GM21423 (cell line): ENCODE results near the gene TIPIN.
A peak's percentile ranks its signal among the peaks of the same experiment; 100 is the strongest.
"Not testable (repeated sequence)": the region's sequence is repeated elsewhere in the genome, so short reads cannot be mapped to it uniquely, and the experiment has no call there.

Experiments
- ATAC-seq: cut with Tn5 transposase; IDR thresholded peaks from one replicate; pipeline ENCODE4 v1.9.1; 2021; ENCODE audit warnings: mild to moderate bottlenecking, moderate library complexity; ENCODE audit not compliant: unreplicated experiment

The TIPIN gene

GRCh38 chr15:66386204-66387123 lies 30.0 kb upstream of the TIPIN start, which contains the start of gene MAP2K1:
Gene MAP2K1 (plus strand): TSS chr15:66386912. CDS start chr15:66387348, 436 bp downstream.
- ATAC-seq = peak; percentile 82

GRCh38 chr15:66381376-66381775 lies 24.9 kb upstream of the TIPIN start:
- not testable (repeated sequence) for ATAC-seq

DNA sequence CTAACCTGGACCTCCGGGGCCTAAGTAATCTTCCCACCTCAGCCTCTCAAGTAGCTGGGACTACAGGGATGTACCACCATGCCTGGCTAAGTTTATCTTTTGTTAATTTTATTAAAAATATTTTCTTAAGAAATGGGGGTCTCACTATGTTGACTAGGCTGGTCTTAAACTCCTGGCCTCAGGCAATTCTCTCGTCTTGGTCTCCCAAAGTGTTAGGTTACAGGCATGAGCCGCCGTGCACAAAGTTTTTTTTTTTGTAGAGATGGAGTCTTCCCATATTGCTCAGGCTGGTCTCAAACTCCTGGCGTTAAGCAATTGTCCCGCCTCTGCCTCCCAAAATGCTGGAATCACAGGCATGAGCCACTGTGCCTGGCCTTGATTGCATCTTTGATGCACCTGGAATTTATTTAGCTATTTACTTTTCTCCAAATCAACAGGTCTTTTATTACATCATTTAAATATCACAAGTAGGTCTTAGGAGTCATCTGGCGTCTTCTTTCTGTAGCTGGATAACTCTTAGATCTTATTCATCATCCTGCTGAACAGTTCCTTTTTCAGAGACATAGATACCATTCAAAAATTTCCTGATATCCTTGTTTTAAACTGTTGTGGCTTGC lies 22.4 kb upstream of the TIPIN start:
- no peak for ATAC-seq

DNA sequence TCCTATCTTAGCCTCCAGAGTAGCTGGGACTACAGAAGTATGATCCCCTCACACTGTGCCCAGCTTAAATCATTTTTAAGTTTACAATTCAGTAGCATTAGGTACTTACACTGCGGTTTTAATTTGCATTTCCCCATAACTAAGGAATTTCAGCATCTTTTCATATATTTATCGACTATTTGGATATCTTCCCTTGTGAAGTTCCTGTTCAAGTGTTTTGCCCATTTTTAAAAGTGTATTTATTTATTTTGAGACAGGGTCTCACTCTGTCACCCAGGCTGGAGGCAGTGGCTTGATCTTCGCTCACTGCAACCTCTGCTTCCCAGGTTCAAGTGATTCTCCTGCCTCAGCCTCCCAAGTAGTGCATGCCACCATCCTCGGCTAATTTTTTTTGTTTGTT lies 17.7 kb upstream of the TIPIN start:
- ATAC-seq = no peak

DNA sequence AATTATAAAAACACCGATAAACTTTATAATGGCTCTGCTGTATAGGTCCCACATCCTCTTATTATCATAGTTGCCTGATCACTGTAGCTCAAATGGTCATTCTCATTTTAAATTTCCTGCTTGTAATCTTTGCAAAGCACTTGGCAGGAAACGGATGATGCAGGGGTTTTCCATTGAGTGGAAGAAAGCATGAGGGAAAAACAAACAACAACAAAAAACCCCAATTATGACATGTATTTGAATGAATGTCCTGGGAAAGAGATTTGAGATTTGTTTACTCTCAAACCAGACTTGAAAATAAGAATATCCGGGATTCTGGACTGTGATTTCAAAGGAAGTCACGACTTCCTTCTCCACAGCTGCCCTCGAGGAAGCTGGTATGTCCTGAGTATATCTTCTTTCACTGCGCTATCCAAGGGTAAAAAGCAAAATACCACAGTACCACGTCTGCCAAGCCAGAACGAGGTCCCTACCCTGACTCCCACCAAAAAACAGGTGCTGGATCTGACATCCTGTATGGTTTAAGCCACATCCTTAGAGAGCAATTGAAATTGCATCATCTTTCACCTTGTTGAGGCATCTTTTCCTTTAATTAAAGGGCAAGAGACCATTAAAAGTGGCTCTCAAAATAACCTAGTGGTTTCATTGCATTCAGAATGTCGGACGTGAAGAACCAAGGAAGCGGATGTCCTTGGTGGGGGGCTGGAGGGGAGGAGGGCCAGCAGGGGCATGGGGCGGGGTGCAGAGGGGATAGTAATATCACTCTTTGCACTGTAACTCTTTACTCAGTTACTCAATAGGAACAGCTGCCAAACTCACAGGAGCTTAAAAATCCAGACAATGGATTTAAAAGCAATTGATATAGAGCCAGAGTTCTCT lies 13.5 kb upstream of the TIPIN start:
- ATAC-seq = no peak

- ATAC-seq = no peak
Measured at GRCh38 chr15:66364944-66365528, 8.6 kb upstream of the TIPIN start.

- no peak for ATAC-seq
Measured at GRCh38 chr15:66362776-66363175, 6.3 kb upstream of the TIPIN start.

DNA sequence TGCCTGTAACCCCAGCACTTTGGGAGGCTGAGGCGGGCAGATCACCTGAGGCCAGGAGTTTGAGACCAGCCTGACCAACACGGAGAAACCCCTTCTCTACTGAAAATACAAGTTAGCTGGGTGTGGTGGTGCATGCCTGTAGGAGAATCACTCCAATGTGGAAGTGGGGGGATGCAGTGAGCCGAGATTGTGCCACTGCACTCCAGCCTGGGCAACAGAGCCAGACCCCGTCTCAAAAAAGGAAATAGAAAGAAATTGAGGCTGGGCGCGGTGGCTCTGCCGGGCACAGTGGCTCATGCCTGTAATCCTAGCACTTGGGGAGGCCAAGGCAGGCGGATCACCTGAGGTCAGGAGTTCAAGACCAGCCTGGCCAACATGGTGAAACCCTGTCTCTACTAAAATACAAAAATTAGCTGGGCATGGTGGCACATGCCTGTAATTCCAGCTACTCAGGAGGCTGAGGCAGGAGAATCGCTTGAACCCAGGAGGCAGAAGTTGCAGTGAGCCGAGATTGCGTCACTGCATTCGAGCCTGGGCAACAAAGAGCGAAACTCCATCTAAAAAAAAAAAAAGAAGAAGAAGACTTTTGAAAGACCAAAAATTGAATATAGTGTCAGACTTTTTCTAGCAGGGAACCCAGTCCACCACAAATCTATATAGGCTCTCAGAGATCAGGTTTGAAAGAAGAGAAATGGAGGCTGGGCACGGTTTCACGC lies 5.4 kb upstream of the TIPIN start:
- ATAC-seq = not testable (repeated sequence)

DNA sequence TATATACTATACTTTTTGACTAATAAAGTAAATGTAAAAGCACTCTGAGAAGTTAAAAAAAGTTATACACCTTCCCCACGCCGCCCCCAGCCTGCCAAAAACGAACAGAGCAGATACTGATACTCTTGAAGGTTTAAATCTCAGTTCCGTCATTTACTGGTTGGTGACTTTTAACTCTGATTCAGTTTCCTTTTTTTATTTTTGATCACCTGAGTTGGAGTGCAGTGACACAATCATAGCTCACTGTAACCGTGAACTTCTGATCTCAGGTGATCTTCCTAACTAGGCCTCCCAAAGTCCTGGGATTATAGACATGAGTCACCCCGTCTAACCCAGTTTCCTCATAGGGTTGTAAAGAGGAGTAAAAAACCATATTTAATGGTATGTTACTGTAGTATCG lies 3.3 kb upstream of the TIPIN start:
- ATAC-seq = no peak

DNA sequence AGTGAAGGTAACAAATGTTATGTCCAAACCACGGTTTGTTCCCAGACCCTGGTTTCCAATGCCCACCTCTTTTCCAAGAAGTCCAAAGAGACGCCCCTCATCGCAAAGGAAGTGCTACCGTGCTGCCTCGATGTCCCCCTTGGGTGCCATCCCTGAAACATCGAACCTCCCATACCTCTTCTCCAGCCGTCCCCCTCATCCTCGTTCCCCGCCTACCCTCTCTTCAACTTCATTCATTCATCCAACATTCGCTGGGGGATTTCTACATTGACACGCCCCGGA lies 467 bp downstream of the TIPIN start:
- ATAC-seq = peak; percentile 17

- not testable (repeated sequence) for ATAC-seq
Measured at GRCh38 chr15:66348530-66348929, 8.0 kb downstream of the TIPIN start.

GRCh38 chr15:66328771-66329170 lies 27.7 kb downstream of the TIPIN start:
- no peak for ATAC-seq

DNA sequence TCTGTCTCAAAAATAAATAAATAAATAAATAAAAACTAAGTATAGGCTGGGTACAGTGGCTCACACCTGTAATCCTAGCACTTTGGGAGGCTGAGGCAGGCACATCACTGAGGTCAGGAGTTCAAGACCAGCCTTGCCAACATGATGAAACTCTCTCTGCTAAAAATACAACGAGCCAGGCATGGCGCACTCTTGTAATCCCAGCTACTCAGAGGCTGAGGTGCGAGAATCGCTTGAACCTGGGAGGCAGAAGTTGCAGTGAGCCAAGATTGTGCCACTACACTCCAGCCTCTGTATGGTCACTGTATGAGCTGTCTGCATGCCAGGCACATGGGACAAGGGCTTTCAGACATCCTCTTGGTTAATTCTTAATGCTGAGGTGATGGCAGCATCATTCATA lies 28.7 kb downstream of the TIPIN start:
- ATAC-seq = no peak

DNA sequence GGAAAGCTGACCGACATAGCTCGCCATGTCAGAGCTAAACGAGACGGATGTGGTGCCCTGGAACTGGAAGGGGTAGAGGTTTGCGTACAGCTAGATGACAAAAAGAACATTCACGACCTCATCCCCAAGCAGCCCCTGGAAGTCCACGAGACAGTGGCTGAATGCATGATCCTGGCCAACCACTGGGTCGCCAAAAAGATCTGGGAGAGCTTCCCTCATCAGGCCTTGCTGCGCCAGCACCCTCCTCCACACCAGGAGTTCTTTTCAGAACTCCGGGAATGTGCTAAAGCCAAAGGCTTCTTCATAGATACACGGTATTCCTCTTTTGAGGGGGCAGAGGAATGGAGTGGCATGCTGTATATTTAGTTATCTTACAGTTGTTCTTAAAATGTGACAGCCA lies 30.4 kb downstream of the TIPIN start:
- ATAC-seq = no peak

GRCh38 chr15:66323312-66323928 lies 33.1 kb downstream of the TIPIN start:
- ATAC-seq = no peak

DNA sequence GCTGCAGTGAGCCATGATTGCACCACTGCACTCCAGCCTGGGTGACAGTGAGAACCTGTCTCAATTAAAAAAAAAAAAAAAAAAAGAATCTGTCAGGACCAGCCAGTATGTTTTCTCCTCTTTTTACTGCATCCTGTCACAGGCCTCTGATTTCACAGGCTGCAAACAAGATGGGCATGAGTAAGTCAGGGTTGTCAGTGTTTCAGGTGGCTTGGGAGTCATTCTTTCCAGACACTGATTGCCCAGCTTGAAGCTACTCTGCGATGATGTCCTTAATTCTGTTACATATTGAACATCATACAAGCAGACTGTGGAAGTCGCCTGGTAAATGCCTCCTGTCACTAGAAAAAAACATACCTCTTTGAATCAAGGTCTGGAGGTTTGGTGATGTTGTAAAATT lies 44.3 kb downstream of the TIPIN start:
- no peak for ATAC-seq

- ATAC-seq = no peak
Measured at GRCh38 chr15:66310786-66311185, 45.7 kb downstream of the TIPIN start.

DNA sequence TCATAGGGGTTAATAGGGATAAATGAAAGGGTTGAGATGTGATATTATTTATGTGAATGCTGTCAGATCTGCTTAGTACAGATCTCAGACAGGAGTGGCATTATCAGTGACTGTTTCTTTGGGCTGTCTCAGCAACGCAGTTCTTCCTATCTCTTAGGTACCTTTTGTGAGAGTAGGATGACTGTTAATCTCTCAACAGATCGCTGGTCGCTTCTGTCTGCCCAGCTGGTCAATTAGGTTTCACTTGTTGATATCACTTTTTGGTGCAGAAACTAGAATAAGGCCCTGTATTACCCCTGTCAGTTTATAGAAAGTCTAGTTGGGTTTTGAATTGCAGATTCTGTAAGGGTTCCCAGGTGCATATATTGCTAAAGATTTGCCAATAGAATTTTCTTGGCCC lies 46.7 kb downstream of the TIPIN start:
- no peak for ATAC-seq

DNA sequence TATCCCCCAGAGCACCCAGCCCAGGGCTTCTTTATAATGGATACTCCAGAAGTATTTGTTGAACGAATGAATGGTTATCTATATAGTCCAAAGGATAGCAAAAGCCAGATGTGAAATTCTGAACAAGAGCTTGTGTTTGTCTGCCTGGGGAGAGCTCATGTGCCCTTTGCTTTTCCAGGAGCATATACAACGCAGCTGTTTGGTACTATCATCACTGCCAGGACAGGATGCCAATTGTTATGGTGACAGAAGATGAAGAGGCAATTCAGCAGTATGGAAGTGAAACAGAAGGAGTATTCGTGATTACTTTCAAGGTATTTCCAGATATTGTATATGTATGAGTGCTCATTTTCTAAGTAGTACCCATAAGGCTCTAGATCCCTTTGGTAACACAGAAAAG lies 48.0 kb downstream of the TIPIN start:
- no peak for ATAC-seq

GRCh38 chr15:66306381-66306780 lies 50.1 kb downstream of the TIPIN start:
- ATAC-seq = no peak
